Pancreas (tissue), 10 donors: ENCODE measurements around the gene ALDH18A1. TPM values are rescaled to one million over a fixed set of nuclear protein-coding genes. Genes with fewer than 3 reads are reported as not detected.

Experiments
- ATAC-seq, 4 donors: fragments of 200-7000 bp; cut with Tn5 transposase; one replicate each; pipeline versions ENCODE4 v1.8.0 to v1.9.1; 2020; ENCODE audit warnings: mild to moderate bottlenecking in 4 of 4, moderate library complexity in 4 of 4
- DNase-seq, 6 donors: peaks; one replicate each; pipeline ENCODE4 v3.0.0-alpha.2; 2020
- FAIRE-seq: peaks from 2 replicates; lab custom pipeline; 2012; peaks lifted over from hg19 to GRCh38; lab: Jason Lieb, UNC
- H3K27ac ChIP-seq, 4 donors: fragments of 200-600 bp; sonication (generic); 1 replicate in 3 of 4; 2 replicates in 1 of 4; pipeline versions ENCODE4 v1.5.0 to v1.8.0; 2020
- H3K27me3 ChIP-seq, 4 donors: fragments of 200-600 bp; one replicate each; pipeline ENCODE4 v1.8.0; 2021
- H3K36me3 ChIP-seq, 3 donors: fragments of 200-600 bp; sonication (generic) in 1 of 3; one replicate each; pipeline versions ENCODE4 v1.5.0 to v1.8.0; 2020 to 2021
- H3K4me1 ChIP-seq, 3 donors: fragments of 200-600 bp; one replicate each; pipeline ENCODE4 v1.8.0; 2021
- H3K4me3 ChIP-seq, 4 donors: fragments of 200-600 bp; sonication (generic) in 2 of 4; one replicate each; pipeline versions ENCODE4 v1.5.0 to v1.8.0; 2020 to 2021
- H3K9me3 ChIP-seq, 4 donors: fragments of 200-600 bp; one replicate each; pipeline ENCODE4 v1.8.0; 2021
- CTCF ChIP-seq, 4 donors: fragments of 200-600 bp; sonication (generic) in 3 of 4; IDR thresholded peaks; one replicate each; pipeline versions ENCODE4 v1.5.0 to v1.8.0; 2021; ENCODE audit warnings: antibody characterized with exemption in 4 of 4
- WGBS, 2 donors: extraction: QIAGEN DNeasy Blood & Tissue Kit; methylation state at CpG; one replicate each; pipeline ENCODE4 v1.1.7; 2013; 5-methylcytosine and 5-hydroxymethylcytosine counted together
- intact Hi-C, 3 donors: fragments of 100-400 bp; cut with DNase I; formaldehyde crosslinking; loops; one replicate each; pipeline versions ENCODE4 v1.11.1 to v1.14.2; 2022
- polyA plus RNA-seq, 2 donors: library from polyadenylated mRNA; stranded (reverse); fragments of 200-250 nt; gene quantifications; one replicate each; pipeline ENCODE4 v1.2.3, GENCODE V29; 2013
- total RNA-seq, 6 donors: library from RNA; stranded (reverse); fragmentation: NEBNext Ultra II Directional in 4 of 6; extraction: Animal tissue kit (Norgen Biotek cat#: 25700) in 4 of 6; gene quantifications; one replicate each; pipeline versions ENCODE4 v1.2.1 to v1.2.4, GENCODE V29; 2021 to 2023
- donor health status: healthy with polysubstance abuse.
- donor health status: DM: no; HTN: no; CAD: no; lungs with moderate emphysema.
- donor health status: DM: no; HTN: no; CAD: no.
- donor health status: control.
- donor health status: control.
- donor health status: Bipolar disorder and iron deficiency.
- donor health status: DM: yes; HTN: yes; CAD: no.
- donor health status: DM: no; HTN: no; CAD: no.
- donor health status: DM: no; HTN: no; CAD: no.
- donor health status: DM: yes; HTN: yes; CAD: no.

ALDH18A1 gene
- total and polyA plus RNA-seq, 8 donors: 22.0 to 68.4 (median 49.0) TPM

DNA sequence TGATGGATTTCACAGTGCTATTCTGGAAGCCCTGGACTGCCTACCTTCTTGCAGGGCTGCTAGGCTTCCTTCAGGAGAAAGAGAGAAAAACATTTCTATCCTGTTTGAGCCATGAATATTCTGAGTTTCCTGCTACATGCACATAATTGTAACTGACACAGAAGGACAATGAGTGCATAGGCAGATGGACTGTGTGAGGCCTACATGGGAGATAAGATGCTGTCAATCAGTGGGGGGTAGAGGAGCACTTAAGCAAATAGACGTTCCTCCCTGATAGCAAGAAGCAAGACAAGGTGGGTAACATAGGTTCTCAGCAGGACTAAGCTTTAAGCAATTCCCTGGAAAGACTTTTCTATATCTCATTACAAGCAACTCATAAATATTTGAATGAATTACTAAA is 11.6 kb downstream of the ALDH18A1 start:
- H3K27me3 ChIP-seq: no peaks in the 10 kb centered on the region
- 23 to 31% methylated on average over 1 of the region's 1 CpG for WGBS, 2 donors
- no peak overlapping the region for H3K27ac ChIP-seq
- TF ChIP-seq CTCF (IDR thresholded peaks at IDR 0.05): no peak
- no peak for ATAC-seq
- peaks cover 0 to 41% (median 18%) of the 10 kb centered on the region in 3 donors for H3K36me3 ChIP-seq
- no peak for FAIRE-seq
- intact Hi-C loops: no loop called here
- H3K4me1 ChIP-seq: no peaks in the 10 kb centered on the region
- no peak overlapping the region for H3K4me3 ChIP-seq
- H3K9me3 ChIP-seq: no peaks in the 10 kb centered on the region
- DNase-seq: no peak

GRCh38 chr10:95640891-95641315 is 15.6 kb downstream of the ALDH18A1 start:
- Histone ChIP-seq H3K27ac (no peak overlapping the region), H3K4me1 (peaks cover 0 to 3% (median 1%) of the 10 kb centered on the region in 3 donors), H3K9me3 (no peaks in the 10 kb centered on the region), H3K4me3 (no peak overlapping the region), H3K36me3 (peaks cover 0 to 53% (median 21%) of the 10 kb centered on the region in 3 donors), H3K27me3 (no peaks in the 10 kb centered on the region)
- ATAC-seq (peak in 2 of 4 donors; percentile 30 to 43), DNase-seq (no peak), FAIRE-seq (no peak)
- 100% methylated on average over 1 of the region's 1 CpG for WGBS, 2 donors
- intact Hi-C loops: no loop called here
- no peak for TF ChIP-seq CTCF (IDR thresholded peaks at IDR 0.05)

DNA sequence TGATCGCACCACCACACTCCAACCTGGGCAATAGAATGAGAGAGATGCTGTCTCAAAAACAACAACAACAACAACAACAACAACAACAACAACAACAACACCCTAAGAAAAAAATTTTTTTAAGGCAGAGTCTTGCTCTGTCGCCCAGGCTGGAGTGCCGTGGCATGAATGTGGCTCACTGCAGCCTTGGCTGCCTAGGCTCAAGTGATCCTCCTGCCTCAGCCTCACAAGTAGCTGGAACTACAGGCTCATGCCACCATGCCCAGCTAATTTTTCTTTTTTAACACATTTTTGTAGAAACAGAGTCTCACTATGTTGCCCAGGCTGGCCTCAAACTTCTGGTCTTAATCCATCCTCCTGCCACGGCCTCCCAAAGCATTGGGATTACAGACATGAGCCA is 18.6 kb downstream of the ALDH18A1 start:
- no peaks in the 10 kb centered on the region for H3K27me3 ChIP-seq
- no peak overlapping the region for H3K27ac ChIP-seq
- peaks cover 0 to 69% (median 24%) of the 10 kb centered on the region in 3 donors for H3K36me3 ChIP-seq
- peaks cover 9 to 10% (median 9%) of the 10 kb centered on the region in 3 donors for H3K4me1 ChIP-seq
- FAIRE-seq: no peak
- no peak for DNase-seq
- no peak overlapping the region for H3K4me3 ChIP-seq
- no peak for TF ChIP-seq CTCF (IDR thresholded peaks at IDR 0.05)
- H3K9me3 ChIP-seq: no peaks in the 10 kb centered on the region
- WGBS, 2 donors: 96 to 98% methylated on average over 4 of the region's 4 CpGs
- ATAC-seq: no peak
- intact Hi-C loops: no loop called here

GRCh38 chr10:95637140-95637539 is 19.4 kb downstream of the ALDH18A1 start:
- Histone ChIP-seq H3K9me3 (no peaks in the 10 kb centered on the region), H3K27ac (no peak overlapping the region), H3K36me3 (peaks cover 6 to 69% (median 21%) of the 10 kb centered on the region in 3 donors), H3K27me3 (no peaks in the 10 kb centered on the region), H3K4me3 (no peak overlapping the region), H3K4me1 (peaks cover 9 to 10% (median 9%) of the 10 kb centered on the region in 3 donors)
- ATAC-seq: no peak
- no peak for FAIRE-seq
- TF ChIP-seq CTCF (IDR thresholded peaks at IDR 0.05): no peak
- WGBS, 2 donors: 85% methylated on average over 10 of the region's 10 CpGs
- no peak for DNase-seq
- intact Hi-C loops: no loop called here

- Histone ChIP-seq H3K27me3 (no peaks in the 10 kb centered on the region), H3K36me3 (peaks cover 6 to 57% (median 18%) of the 10 kb centered on the region in 3 donors), H3K4me1 (peaks cover 9 to 10% (median 9%) of the 10 kb centered on the region in 3 donors), H3K4me3 (no peak overlapping the region), H3K9me3 (no peaks in the 10 kb centered on the region), H3K27ac (no peak overlapping the region)
- FAIRE-seq: no peak
- peak in 3 of 4 donors; percentile 46 to 91 (median 47) for ATAC-seq
- intact Hi-C loops: no loop called here
- 35% methylated on average over 2 of the region's 2 CpGs for WGBS, 2 donors
- no peak for TF ChIP-seq CTCF (IDR thresholded peaks at IDR 0.05)
- DNase-seq: peak in 1 of 6 donors; percentile 33
These were observed 21.2 kb downstream of the ALDH18A1 start for GRCh38 chr10:95635319-95635733.
